Bronchial epithelial cell (primary cell): ENCODE results near the gene MGAT5. TPM values are rescaled to one million over a fixed set of nuclear protein-coding genes. Genes with fewer than 3 reads are reported as not detected.

Experiments
- DNase-seq: peaks from one replicate; pipeline ENCODE4 v3.0.0-alpha.2; 2010; ENCODE audit warnings: low read depth
- FAIRE-seq: peaks from 2 replicates; lab custom pipeline; 2011; peaks lifted over from hg19 to GRCh38; lab: Jason Lieb, UNC
- H3K27me3 ChIP-seq: 2 replicates; pipeline ENCODE4 v1.5.1; 2011; ENCODE audit warnings: low read length; ENCODE audit not compliant: control insufficient read depth, insufficient read depth
- H3K36me3 ChIP-seq: 2 replicates; pipeline ENCODE4 v1.5.1; 2011; ENCODE audit warnings: low read length; ENCODE audit not compliant: control insufficient read depth, insufficient read depth
- H3K4me3 ChIP-seq: 2 replicates; pipeline ENCODE4 v1.5.1; 2011; ENCODE audit warnings: mild to moderate bottlenecking, low read depth, low read length, control low read depth
- CTCF ChIP-seq: IDR thresholded peaks from 2 replicates; pipeline ENCODE4 v1.5.1; 2011; ENCODE audit warnings: mild to moderate bottlenecking, moderate library complexity, low read length, control low read depth, inconsistent platforms; ENCODE audit not compliant: insufficient read depth, severe bottlenecking
- total RNA-seq: library from RNA; depleted of rRNA; stranded (reverse); fragments of >200 nt; gene quantifications from 2 replicates; pipeline ENCODE4 v1.2.1, GENCODE V29; 2014

The MGAT5 gene
- total RNA-seq, 1 donor from 2014 or later: 48.7 TPM

- DNase-seq: no peak
- no peak for FAIRE-seq
- Histone ChIP-seq H3K27me3 (no peaks in the 10 kb centered on the region), H3K4me3 (no peak overlapping the region), H3K36me3 (peaks cover 3% of the 10 kb centered on the region)
- TF ChIP-seq CTCF: no peak
These were observed 61.6 kb downstream of the MGAT5 start for GRCh38 chr2:134315471-134315870.

- DNase-seq: no peak
- H3K4me3 ChIP-seq: no peak overlapping the region
- no peak for TF ChIP-seq CTCF
- no peaks in the 10 kb centered on the region for H3K27me3 ChIP-seq
- H3K36me3 ChIP-seq: peaks cover 3% of the 10 kb centered on the region
- no peak for FAIRE-seq
These were observed 65.9 kb downstream of the MGAT5 start for GRCh38 chr2:134319596-134320254.

- H3K27me3 ChIP-seq: no peaks in the 10 kb centered on the region
These were observed 67.1 kb downstream of the MGAT5 start for GRCh38 chr2:134320930-134321329.

GRCh38 chr2:134323777-134324176, 69.9 kb downstream of the MGAT5 start:
- no peak for FAIRE-seq
- no peak for TF ChIP-seq CTCF
- no peaks in the 10 kb centered on the region for H3K27me3 ChIP-seq
- DNase-seq: no peak
- no peaks in the 10 kb centered on the region for H3K36me3 ChIP-seq
- no peak overlapping the region for H3K4me3 ChIP-seq

More at GRCh38 chr2:134320930-134321329, 67.1 kb downstream of the MGAT5 start:
- Histone ChIP-seq H3K4me3 (no peak overlapping the region), H3K36me3 (peaks cover 3% of the 10 kb centered on the region)
- TF ChIP-seq CTCF: no peak
- no peak for DNase-seq
- no peak for FAIRE-seq

- Histone ChIP-seq H3K36me3 (no peaks in the 10 kb centered on the region), H3K27me3 (no peaks in the 10 kb centered on the region), H3K4me3 (no peak overlapping the region)
- no peak for FAIRE-seq
- TF ChIP-seq CTCF: no peak
- no peak for DNase-seq
These were observed 70.6 kb downstream of the MGAT5 start for GRCh38 chr2:134324430-134324829.

- H3K36me3 ChIP-seq: no peaks in the 10 kb centered on the region
- no peak overlapping the region for H3K4me3 ChIP-seq
- no peak for FAIRE-seq
- no peak for DNase-seq
- TF ChIP-seq CTCF: no peak
- no peaks in the 10 kb centered on the region for H3K27me3 ChIP-seq
These were observed 71.1 kb downstream of the MGAT5 start for GRCh38 chr2:134324947-134325346.
